GM19351 (cell line): ENCODE measurements around the gene OTUD4.

Experiments
- ATAC-seq: cut with Tn5 transposase; IDR thresholded peaks from one replicate; pipeline ENCODE4 v1.9.1; 2021; ENCODE audit warnings: mild to moderate bottlenecking, moderate library complexity; ENCODE audit not compliant: unreplicated experiment

The OTUD4 gene

DNA sequence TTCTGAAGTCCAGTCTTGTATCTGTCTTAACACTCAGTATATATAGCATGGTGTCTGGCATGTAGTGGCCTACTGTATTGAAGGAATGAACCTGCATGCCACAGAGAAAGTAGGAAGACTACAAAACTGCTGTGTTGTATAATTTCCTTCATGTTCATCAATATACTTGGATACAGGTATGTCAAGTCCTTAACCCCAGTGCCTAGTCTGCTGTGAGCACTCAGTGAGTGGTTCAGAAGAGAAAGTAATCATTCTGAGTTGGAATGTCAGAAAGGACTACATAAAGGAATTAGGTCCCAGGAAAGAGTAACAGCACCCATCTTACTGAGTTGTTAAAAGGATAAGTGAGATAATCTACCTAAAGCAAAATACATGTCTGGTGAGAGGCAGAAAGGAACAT lies 50.3 kb downstream of the OTUD4 start:
- ATAC-seq, result no peak

GRCh38 chr4:145125396-145125795 lies 55.0 kb downstream of the OTUD4 start:
- no peak for ATAC-seq

GRCh38 chr4:145108128-145108527 lies 72.3 kb downstream of the OTUD4 start:
- ATAC-seq, result no peak

GRCh38 chr4:145107126-145107525 lies 73.3 kb downstream of the OTUD4 start:
- ATAC-seq, result no peak

- ATAC-seq, result no peak
Measured at GRCh38 chr4:145103496-145103895, 76.9 kb downstream of the OTUD4 start.

DNA sequence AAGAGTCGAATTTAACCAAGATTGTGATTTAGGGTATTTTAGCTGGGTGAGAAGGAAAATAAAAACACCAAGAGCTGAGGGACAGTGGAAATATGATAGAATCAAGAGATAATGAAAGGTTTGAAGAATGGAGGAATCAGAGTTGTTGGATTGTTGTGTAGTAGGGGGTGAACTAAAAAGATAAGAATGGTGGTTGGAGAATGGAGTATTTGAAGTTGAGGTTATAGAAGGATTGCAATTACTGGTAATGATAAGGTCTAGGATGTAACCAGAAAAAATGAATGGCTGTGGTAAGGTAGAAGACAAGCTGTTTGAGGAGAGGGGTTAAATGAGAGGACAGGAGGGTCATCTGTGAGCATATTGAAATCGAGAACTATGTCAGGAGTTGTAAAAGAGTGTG lies 77.8 kb downstream of the OTUD4 start:
- no peak for ATAC-seq

DNA sequence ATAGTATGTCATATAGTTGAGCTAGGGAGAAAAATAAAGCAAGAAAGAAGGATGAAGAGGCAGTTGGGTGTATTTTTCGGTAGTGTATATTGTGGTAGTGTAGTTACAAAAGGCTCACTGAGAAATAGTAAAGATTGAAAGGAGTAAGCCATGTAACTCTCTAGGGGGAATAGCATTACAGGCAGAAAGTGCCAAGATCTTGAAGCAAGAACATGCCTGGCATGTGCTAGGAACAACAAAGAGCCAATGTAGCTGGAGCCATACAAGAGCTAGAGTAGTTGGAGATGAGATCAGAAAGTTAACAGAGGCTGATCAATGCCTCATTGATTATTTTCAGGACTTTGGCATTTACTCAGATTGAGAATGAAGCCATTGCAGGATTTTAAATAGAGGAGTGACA lies 79.3 kb downstream of the OTUD4 start:
- ATAC-seq, result no peak

- no peak for ATAC-seq
Measured at GRCh38 chr4:145099653-145100052, 80.7 kb downstream of the OTUD4 start.

- ATAC-seq, result peak; percentile 16
Measured at GRCh38 chr4:145098675-145099037, 81.7 kb downstream of the OTUD4 start.

- peak; percentile 74 for ATAC-seq
Measured at GRCh38 chr4:145097821-145098674, 82.3 kb downstream of the OTUD4 start, which contains the start of the genes ABCE1 and ANAPC10. Gene ABCE1 (plus strand): TSS chr4:145098311. CDS start chr4:145104413, 6,102 bp downstream. Gene ANAPC10 (minus strand): TSS chr4:145098196. CDS start chr4:145096099, 2,097 bp downstream.

DNA sequence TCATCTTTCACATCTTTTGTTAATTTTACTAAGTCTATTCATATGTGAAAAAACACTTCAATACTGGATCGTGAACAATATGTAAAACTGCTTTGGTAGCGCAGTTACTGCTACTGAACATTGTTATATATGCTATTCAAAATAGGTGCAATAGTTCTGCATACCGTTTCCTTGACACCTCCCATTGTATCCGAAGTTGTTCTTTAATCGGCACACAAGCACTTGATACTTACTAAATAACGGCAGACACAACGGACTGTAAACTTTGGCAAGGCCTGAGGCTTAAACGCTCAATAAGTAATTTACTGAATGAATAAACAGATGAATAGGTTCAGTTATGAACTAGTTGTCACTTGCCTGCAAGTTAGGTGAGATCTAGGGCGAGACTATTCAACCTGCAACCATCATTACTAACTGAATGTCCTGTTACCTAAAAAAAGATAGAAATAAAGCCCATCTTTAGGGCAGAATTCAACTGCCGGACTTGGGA lies 83.0 kb downstream of the OTUD4 start:
- ATAC-seq, result peak; percentile 5

GRCh38 chr4:145093638-145094037 lies 86.8 kb downstream of the OTUD4 start:
- ATAC-seq, result no peak

GRCh38 chr4:145090380-145090779 lies 90.0 kb downstream of the OTUD4 start:
- ATAC-seq, result no peak

DNA sequence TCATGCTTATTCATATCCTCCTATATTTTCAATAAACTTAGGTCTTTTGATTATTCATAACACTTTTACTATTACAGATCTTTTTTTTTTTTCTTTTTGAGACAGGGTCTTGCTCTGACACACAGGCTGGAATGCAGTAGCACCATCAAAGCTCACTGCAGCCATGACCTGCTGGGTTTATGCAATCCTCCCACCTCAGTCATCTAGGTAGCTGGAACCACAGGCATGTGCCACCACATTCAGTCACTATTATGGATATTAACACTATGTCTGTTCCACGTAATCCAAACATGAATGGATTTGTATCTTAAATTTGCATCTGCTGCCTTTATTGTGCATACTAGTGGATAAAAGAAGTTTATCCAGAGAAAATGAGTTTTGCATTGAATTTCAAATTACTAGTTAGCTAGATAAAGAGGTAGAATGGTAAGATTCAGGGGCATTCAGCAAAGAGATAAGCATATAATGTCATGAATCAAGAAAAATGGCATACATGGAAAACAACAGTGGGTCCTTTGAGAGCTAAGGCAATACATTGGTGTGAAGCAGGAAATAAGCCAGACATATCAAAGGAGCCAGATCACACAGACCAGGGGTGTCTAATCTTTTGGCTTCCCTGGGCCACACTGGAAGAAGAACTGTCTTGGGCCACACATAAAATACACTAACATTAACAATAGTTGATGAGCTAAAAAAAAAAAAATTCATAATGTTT lies 96.3 kb downstream of the OTUD4 start:
- ATAC-seq, result no peak
